Esophagus muscularis mucosa (tissue), 4 donors: ENCODE results near the gene MTA2.

Experiments used
- EP300 ChIP-seq: sonication (generic); formaldehyde crosslinking; IDR thresholded peaks from one replicate; pipeline ENCODE4 v1.6.1; 2017; ENCODE audit warnings: antibody characterized with exemption
- POLR2A ChIP-seq: fragments of 450-650 bp; IDR thresholded peaks from one replicate; pipeline ENCODE4 v1.6.1; 2017; ENCODE audit warnings: antibody characterized with exemption, moderate library complexity, mild to moderate bottlenecking, low read depth
- POLR2AphosphoS5 ChIP-seq, 2 donors: sonication (generic); formaldehyde crosslinking; IDR thresholded peaks; one replicate each; pipeline ENCODE4 v1.6.1; 2017; ENCODE audit warnings: antibody characterized with exemption in 2 of 2
- TF ChIP-seq, protein P1 (sequence below), 3 experiments: fragments of 200-600 bp in 2 of 3; fragments of 450-650 bp in 1 of 3; sonication (generic) in 2 of 3; IDR thresholded peaks; one replicate each; pipeline ENCODE4 v1.5.1; 2017 to 2019; ENCODE audit warnings: antibody characterized with exemption in 3 of 3, mild to moderate bottlenecking in 2 of 3, moderate library complexity in 1 of 3

- TF ChIP-seq, protein P1, sequence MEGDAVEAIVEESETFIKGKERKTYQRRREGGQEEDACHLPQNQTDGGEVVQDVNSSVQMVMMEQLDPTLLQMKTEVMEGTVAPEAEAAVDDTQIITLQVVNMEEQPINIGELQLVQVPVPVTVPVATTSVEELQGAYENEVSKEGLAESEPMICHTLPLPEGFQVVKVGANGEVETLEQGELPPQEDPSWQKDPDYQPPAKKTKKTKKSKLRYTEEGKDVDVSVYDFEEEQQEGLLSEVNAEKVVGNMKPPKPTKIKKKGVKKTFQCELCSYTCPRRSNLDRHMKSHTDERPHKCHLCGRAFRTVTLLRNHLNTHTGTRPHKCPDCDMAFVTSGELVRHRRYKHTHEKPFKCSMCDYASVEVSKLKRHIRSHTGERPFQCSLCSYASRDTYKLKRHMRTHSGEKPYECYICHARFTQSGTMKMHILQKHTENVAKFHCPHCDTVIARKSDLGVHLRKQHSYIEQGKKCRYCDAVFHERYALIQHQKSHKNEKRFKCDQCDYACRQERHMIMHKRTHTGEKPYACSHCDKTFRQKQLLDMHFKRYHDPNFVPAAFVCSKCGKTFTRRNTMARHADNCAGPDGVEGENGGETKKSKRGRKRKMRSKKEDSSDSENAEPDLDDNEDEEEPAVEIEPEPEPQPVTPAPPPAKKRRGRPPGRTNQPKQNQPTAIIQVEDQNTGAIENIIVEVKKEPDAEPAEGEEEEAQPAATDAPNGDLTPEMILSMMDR (IDR thresholded peaks at IDR 0.05), result no peak
- TF ChIP-seq EP300, result no peak
- no peak for TF ChIP-seq POLR2AphosphoS5 (IDR thresholded peaks at IDR 0.05)
- TF ChIP-seq POLR2A, result no peak
These were observed 43.9 kb upstream of the MTA2 start for GRCh38 chr11:62645671-62645945.
